ENCODE results near the gene CTBP2. TPM values are rescaled to one million over a fixed set of nuclear protein-coding genes. Genes with fewer than 3 reads are reported as not detected.

CTBP2 gene
- total RNA-seq, 4 donors from 2014 or later = 74.8 to 103 (median 79.2) TPM

DNA sequence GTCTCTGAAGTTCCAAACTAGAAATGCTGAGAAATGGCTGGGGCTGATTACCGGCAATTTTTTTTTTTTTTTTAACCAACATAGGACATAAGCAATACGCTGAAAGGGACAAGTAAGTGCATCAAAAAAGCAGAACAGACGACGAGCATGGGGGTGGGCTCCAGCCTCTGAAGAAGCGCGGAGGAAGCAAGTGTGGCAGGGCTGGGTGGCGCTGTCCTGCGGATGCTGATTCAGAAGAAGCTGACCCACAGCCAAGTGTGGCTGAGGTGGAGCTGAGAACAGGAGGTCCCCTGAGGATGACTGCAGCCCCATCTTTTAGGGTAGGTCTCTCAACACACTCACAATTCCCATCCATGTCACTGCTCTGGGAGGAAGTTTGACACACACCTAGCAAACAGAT is 65.6 kb downstream of the CTBP2 start:
- TF ChIP-seq POLR2AphosphoS5 (IDR thresholded peaks at IDR 0.05) (no peak), POLR2A (IDR thresholded peaks at IDR 0.05) (no peak), EP300 (IDR thresholded peaks at IDR 0.05) (no peak)
- TF ChIP-seq, protein P1, sequence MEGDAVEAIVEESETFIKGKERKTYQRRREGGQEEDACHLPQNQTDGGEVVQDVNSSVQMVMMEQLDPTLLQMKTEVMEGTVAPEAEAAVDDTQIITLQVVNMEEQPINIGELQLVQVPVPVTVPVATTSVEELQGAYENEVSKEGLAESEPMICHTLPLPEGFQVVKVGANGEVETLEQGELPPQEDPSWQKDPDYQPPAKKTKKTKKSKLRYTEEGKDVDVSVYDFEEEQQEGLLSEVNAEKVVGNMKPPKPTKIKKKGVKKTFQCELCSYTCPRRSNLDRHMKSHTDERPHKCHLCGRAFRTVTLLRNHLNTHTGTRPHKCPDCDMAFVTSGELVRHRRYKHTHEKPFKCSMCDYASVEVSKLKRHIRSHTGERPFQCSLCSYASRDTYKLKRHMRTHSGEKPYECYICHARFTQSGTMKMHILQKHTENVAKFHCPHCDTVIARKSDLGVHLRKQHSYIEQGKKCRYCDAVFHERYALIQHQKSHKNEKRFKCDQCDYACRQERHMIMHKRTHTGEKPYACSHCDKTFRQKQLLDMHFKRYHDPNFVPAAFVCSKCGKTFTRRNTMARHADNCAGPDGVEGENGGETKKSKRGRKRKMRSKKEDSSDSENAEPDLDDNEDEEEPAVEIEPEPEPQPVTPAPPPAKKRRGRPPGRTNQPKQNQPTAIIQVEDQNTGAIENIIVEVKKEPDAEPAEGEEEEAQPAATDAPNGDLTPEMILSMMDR (IDR thresholded peaks at IDR 0.05) = no peak
- H3K27me3 ChIP-seq = no peaks in the 10 kb centered on the region
- H3K4me3 ChIP-seq = no peak overlapping the region
- H3K9me3 ChIP-seq = no peaks in the 10 kb centered on the region
- H3K36me3 ChIP-seq = no peaks in the 10 kb centered on the region
- ATAC-seq = no peak
- peaks cover 12 to 87% (median 53%) of the 10 kb centered on the region in 3 donors for H3K4me1 ChIP-seq
- H3K27ac ChIP-seq = peak overlapping the region in 3 of 4 donors; percentile 81 to 86 (median 82)
- 79 to 91% methylated on average over 8 of the region's 8 CpGs for WGBS, 2 donors (ENCODE audit: low coverage in 1 of 2)

DNA sequence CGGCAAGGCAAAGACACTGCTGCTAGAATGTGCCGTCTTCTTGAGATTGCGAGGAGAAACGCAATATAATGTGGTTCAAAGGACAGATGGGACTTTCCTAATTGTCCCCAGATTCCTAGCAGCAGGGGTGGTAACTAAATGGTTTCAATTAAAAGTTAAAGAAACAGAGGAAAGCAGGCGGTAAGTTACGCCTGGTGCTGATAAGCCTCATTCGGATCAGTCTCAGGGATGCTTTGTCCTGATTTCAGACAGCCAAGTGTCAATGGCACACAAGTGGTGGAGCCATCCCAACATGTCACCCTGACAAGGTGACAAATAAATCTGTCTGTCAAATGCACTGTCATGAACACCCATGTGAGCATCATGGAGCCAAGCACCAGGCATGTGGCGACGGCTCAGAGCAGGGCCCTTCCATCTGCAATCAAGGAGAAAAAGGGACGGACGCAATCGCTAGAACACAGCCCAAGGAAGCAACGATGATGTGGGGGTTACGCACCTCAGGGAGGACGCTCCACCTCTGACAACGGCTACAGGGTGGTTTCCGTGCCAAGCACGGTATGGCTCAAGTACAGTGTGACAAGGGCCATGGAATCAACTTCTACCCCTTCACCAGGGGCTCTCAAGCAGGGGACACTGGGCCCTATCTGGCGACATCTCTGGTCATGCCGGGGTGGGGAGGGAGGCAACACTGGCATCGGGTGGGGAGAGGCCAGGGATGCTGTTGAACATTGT is 66.2 kb downstream of the CTBP2 start:
- Histone ChIP-seq H3K4me1 (peaks cover 12 to 91% (median 59%) of the 10 kb centered on the region in 3 donors), H3K27me3 (no peaks in the 10 kb centered on the region), H3K4me3 (no peak overlapping the region), H3K27ac (peak overlapping the region; percentile 81 to 93 (median 84)), H3K36me3 (no peaks in the 10 kb centered on the region), H3K9me3 (no peaks in the 10 kb centered on the region)
- WGBS, 2 donors (ENCODE audit: low coverage in 1 of 2) = 76 to 84% methylated on average over 10 to 11 of the region's 21 CpGs
- ATAC-seq = no peak
- TF ChIP-seq EP300 (IDR thresholded peaks at IDR 0.05) = no peak
- TF ChIP-seq, protein P1 (IDR thresholded peaks at IDR 0.05) = no peak
- no peak for TF ChIP-seq POLR2A (IDR thresholded peaks at IDR 0.05)
- TF ChIP-seq POLR2AphosphoS5 (IDR thresholded peaks at IDR 0.05) = no peak

DNA sequence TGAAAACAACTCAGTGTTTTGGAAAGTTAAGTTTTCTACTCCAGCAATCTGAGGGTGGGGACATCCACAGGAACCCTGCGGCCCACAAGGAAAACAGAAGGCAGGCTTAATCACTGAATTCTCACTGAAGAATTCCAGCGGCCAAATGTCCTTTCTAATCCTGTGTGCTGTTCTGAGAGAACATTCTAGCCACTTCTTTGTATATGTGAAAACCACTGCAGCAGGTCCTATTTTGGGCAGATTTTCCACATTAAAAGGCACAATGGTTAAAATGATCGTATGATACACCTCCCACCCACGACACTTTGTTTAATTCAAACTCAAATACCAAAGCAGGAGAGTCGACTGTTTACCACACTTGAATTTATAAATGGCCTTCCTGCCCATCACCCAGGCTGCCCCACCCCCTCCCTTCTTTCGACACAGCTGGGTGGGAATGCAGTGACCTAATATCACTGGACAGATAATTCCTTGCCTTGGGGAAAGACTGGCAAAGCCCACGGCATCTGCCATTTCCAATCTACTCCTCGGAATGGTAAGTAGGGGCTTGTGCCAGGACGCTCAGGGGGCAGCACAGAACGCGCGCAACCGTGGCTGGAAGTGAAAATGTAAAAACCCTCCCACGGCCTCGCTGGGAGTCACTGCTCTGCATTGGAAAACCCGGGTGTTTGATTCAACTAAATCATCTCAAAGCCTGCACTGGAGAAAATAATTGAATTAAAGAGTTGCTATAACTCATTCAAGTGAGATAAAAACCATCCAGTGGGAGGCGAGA is 67.0 kb downstream of the CTBP2 start:
- Histone ChIP-seq H3K4me3 (no peak overlapping the region), H3K27ac (peak overlapping the region; percentile 81 to 93 (median 84)), H3K36me3 (peaks cover 0 to 2% of the 10 kb centered on the region in 2 donors), H3K27me3 (no peaks in the 10 kb centered on the region), H3K4me1 (peaks cover 12 to 89% (median 59%) of the 10 kb centered on the region in 3 donors), H3K9me3 (no peaks in the 10 kb centered on the region)
- peak; percentile 89 for TF ChIP-seq POLR2AphosphoS5 (IDR thresholded peaks at IDR 0.05)
- TF ChIP-seq, protein P1 (IDR thresholded peaks at IDR 0.05) = no peak
- TF ChIP-seq POLR2A (IDR thresholded peaks at IDR 0.05) = no peak
- TF ChIP-seq EP300 (IDR thresholded peaks at IDR 0.05) = peak; percentile 61
- WGBS, 2 donors (ENCODE audit: low coverage in 1 of 2) = 10 to 13% methylated on average over 3 to 12 of the region's 17 CpGs
- peak; percentile 88 for ATAC-seq

DNA sequence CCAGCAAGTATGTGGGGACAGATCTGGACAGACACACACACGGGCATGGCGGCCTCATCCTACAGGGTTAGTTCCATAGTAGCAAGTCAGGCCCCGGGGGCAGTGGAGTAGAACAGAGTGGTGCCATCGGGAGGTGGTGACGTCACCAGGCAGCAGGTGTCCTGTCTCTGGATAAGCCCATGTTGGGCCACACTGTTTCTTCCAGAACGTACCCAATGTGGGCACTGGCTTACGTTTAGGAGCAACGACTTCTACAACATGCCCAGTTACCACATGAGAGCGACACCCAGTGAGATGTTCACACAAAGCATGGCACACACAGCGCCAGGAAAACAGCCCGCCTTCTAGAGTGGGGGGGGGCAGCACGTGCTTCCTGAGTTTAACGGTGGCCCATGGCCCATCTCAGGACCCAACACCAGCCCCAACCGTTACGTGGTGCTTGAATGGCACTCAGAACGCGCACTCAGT is 67.8 kb downstream of the CTBP2 start:
- peaks cover 12 to 85% (median 59%) of the 10 kb centered on the region in 3 donors for H3K4me1 ChIP-seq
- WGBS, 2 donors (ENCODE audit: low coverage in 1 of 2) = 92% methylated on average over 2 of the region's 17 CpGs; no CpG with 5 or more reads in 1 of the 2 donors
- no peak for ATAC-seq

DNA sequence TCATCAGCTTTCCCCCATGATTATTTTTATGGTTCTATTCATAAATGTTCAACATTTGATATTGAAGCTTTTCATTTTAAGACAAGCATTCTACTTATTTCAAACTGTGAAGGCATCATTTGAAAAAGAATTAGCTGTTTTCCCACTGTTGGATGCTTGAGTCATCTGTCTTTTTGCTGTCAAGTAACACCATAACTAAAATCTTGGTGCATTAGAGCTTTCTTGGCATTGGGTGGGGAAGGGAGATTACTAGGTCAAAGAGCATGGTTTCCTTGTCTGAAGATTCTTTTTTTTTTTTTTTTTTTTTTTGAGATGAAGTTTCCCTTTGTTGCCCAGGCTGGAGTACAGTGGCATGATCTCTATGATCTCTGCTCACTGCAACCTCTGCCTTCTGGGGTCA is 68.5 kb downstream of the CTBP2 start:
- Histone ChIP-seq H3K4me1 (peaks cover 12 to 78% (median 59%) of the 10 kb centered on the region in 3 donors), H3K27ac (peak overlapping the region in 3 of 4 donors; percentile 81 to 86 (median 82)), H3K36me3 (peaks cover 0 to 15% of the 10 kb centered on the region in 2 donors), H3K9me3 (no peaks in the 10 kb centered on the region), H3K27me3 (no peaks in the 10 kb centered on the region), H3K4me3 (no peak overlapping the region)
- ATAC-seq = no peak
- TF ChIP-seq EP300 (IDR thresholded peaks at IDR 0.05) = no peak
- TF ChIP-seq POLR2A (IDR thresholded peaks at IDR 0.05) = no peak
- TF ChIP-seq, protein P1 (IDR thresholded peaks at IDR 0.05) = no peak
- no peak for TF ChIP-seq POLR2AphosphoS5 (IDR thresholded peaks at IDR 0.05)

More for the DNA sequence above, 67.8 kb downstream of the CTBP2 start:
- Histone ChIP-seq H3K36me3 (peaks cover 0 to 10% of the 10 kb centered on the region in 2 donors), H3K9me3 (no peaks in the 10 kb centered on the region), H3K4me3 (no peak overlapping the region), H3K27me3 (no peaks in the 10 kb centered on the region), H3K27ac (peak overlapping the region; percentile 81 to 93 (median 84))
- TF ChIP-seq POLR2AphosphoS5 (IDR thresholded peaks at IDR 0.05) (no peak), POLR2A (IDR thresholded peaks at IDR 0.05) (no peak)

All from gastroesophageal sphincter (tissue), 4 donors.